ENCODE results near the gene TSPAN9. TPM values are rescaled to one million over a fixed set of nuclear protein-coding genes. Genes with fewer than 3 reads are reported as not detected.

The TSPAN9 gene
- total RNA-seq, 1 donor = 8.1 TPM

DNA sequence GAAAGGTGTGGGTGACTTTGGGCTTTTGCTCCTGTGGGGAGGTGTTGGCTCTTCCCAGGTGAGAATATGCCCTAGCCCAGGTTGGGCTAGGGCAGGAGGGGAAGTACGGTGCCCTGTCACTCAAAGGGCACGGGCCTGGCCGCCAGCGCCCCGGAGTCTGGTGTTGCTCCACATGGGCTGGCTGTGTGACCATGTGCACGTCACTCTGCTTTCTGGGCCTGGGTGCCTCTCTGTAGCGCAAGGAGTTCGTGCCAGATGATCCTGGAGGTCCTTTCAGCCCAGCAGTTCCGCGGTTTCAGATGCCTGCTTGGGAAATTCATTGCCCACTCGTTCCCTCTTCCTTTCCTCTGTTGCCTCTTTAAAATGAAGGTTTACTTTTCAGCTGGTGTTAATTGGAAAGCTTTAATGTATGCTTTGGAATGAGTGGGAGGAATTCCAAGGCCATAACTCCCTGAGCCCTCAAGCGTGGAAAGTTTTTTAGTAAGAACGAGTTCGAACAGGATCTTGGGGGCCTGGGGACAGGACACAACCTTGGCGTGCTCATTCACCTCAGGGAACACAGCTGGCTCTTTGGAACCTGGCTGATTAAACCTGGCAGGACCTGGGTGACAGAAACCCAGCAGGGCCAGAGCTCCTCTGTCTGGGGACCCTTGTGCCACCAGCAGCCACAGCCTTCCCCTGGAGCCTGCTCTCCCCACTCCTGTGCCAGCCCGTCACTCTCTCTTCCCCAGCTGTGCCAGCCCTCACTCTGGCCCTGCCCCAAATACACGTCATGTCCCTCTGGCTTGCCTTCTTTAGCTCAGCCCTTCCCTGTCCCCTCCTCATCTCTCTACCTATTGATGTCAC, 42.8 kb downstream of the TSPAN9 start:
- TF ChIP-seq, protein P1, sequence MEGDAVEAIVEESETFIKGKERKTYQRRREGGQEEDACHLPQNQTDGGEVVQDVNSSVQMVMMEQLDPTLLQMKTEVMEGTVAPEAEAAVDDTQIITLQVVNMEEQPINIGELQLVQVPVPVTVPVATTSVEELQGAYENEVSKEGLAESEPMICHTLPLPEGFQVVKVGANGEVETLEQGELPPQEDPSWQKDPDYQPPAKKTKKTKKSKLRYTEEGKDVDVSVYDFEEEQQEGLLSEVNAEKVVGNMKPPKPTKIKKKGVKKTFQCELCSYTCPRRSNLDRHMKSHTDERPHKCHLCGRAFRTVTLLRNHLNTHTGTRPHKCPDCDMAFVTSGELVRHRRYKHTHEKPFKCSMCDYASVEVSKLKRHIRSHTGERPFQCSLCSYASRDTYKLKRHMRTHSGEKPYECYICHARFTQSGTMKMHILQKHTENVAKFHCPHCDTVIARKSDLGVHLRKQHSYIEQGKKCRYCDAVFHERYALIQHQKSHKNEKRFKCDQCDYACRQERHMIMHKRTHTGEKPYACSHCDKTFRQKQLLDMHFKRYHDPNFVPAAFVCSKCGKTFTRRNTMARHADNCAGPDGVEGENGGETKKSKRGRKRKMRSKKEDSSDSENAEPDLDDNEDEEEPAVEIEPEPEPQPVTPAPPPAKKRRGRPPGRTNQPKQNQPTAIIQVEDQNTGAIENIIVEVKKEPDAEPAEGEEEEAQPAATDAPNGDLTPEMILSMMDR (IDR thresholded peaks at IDR 0.05; ENCODE audit: insufficient read depth, low read length) = no peak
- no peak for DNase-seq (ENCODE audit: low read depth)
- no peak overlapping the region for H3K4me3 ChIP-seq (ENCODE audit: low read depth, low read length)

DNA sequence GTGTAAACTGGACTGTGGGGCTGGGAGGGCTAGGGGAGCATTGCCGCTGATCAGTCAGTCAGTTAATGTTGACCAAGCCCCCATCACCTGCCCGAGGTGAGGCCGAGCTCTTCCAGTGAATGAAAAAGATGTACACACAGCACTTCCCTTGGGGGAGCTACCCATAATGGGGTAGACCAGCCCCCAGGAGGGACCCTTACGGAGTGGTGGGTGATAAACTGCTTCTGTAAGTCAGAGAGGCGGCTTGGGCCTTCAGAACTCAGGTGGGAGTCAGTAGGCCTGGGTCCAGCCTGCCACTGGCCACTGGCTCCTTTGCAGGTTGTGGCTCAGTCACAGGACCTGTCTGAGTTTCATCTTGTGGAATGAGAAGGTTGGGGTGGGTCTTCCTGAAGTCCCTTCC, 43.5 kb downstream of the TSPAN9 start:
- no peak for DNase-seq (ENCODE audit: low read depth)
- TF ChIP-seq, protein P1 (IDR thresholded peaks at IDR 0.05; ENCODE audit: insufficient read depth, low read length) = no peak
- H3K4me3 ChIP-seq (ENCODE audit: low read depth, low read length) = no peak overlapping the region

- H3K4me3 ChIP-seq (ENCODE audit: low read depth, low read length) = no peak overlapping the region
- TF ChIP-seq, protein P1 (IDR thresholded peaks at IDR 0.05; ENCODE audit: insufficient read depth, low read length) = peak; percentile 40
- DNase-seq (ENCODE audit: low read depth) = peak; percentile 59
Observed at GRCh38 chr12:3122841-3123678, 45.9 kb downstream of the TSPAN9 start.

- DNase-seq (ENCODE audit: low read depth) = no peak
- TF ChIP-seq, protein P1 (IDR thresholded peaks at IDR 0.05; ENCODE audit: insufficient read depth, low read length) = no peak
- H3K4me3 ChIP-seq (ENCODE audit: low read depth, low read length) = no peak overlapping the region
Observed at GRCh38 chr12:3123729-3124128, 46.5 kb downstream of the TSPAN9 start.

GRCh38 chr12:3124917-3125316, 47.7 kb downstream of the TSPAN9 start:
- no peak overlapping the region for H3K4me3 ChIP-seq (ENCODE audit: low read depth, low read length)
- TF ChIP-seq, protein P1 (IDR thresholded peaks at IDR 0.05; ENCODE audit: insufficient read depth, low read length) = no peak
- DNase-seq (ENCODE audit: low read depth) = no peak

- no peak for DNase-seq (ENCODE audit: low read depth)
- H3K4me3 ChIP-seq (ENCODE audit: low read depth, low read length) = no peak overlapping the region
- TF ChIP-seq, protein P1 (IDR thresholded peaks at IDR 0.05; ENCODE audit: insufficient read depth, low read length) = no peak
Observed at GRCh38 chr12:3125674-3126073, 48.5 kb downstream of the TSPAN9 start.

Measured in fibroblast of the aortic adventitia (primary cell).